KMS-11 (cell line): Measurements from ENCODE around the gene BEX2.
"Not testable (repeated sequence)": the region's sequence is repeated elsewhere in the genome, so short reads cannot be mapped to it uniquely, and the experiment has no call there.

ENCODE experiments used
- H2AFZ ChIP-seq: fragments of 200-600 bp; sonication (generic); 2 replicates; pipeline ENCODE4 v1.6.1; 2016; ENCODE audit warnings: antibody characterized with exemption, mixed run types, low read depth
- H3K27ac ChIP-seq: fragments of 200-600 bp; sonication (generic); 2 replicates; pipeline ENCODE4 v1.6.1; 2016; ENCODE audit warnings: mild to moderate bottlenecking, mixed run types
- H3K27me3 ChIP-seq: fragments of 200-600 bp; sonication (generic); 2 replicates; pipeline ENCODE4 v1.6.1; 2017; ENCODE audit warnings: mild to moderate bottlenecking, low read depth, mixed run types, moderate library complexity; ENCODE audit not compliant: insufficient read depth
- H3K36me3 ChIP-seq: fragments of 200-600 bp; sonication (generic); 2 replicates; pipeline ENCODE4 v1.6.1; 2017; ENCODE audit warnings: mild to moderate bottlenecking, mixed run types; ENCODE audit not compliant: insufficient read depth
- H3K4me1 ChIP-seq: fragments of 200-600 bp; sonication (generic); 2 replicates; pipeline ENCODE4 v1.6.1; 2016; ENCODE audit warnings: mild to moderate bottlenecking, low read depth, mixed run types; ENCODE audit not compliant: poor library complexity, severe bottlenecking
- H3K4me2 ChIP-seq: fragments of 200-600 bp; sonication (generic); 2 replicates; pipeline ENCODE4 v1.7.0; 2016; ENCODE audit warnings: mild to moderate bottlenecking, mixed run types
- H3K4me3 ChIP-seq: fragments of 200-600 bp; sonication (generic); IDR thresholded peaks from 2 replicates; pipeline ENCODE4 v1.6.1; 2017; ENCODE audit warnings: low read depth, low read length, mixed read lengths; ENCODE audit not compliant: insufficient read depth
- H3K79me2 ChIP-seq: fragments of 200-600 bp; sonication (generic); 2 replicates; pipeline ENCODE4 v1.6.1; 2016; ENCODE audit warnings: low read depth, mixed run types; ENCODE audit not compliant: insufficient read depth
- H3K9ac ChIP-seq: fragments of 200-600 bp; sonication (generic); 2 replicates; pipeline ENCODE4 v1.6.1; 2016; ENCODE audit warnings: mild to moderate bottlenecking, mixed run types
- H4K20me1 ChIP-seq: fragments of 200-600 bp; sonication (generic); 2 replicates; pipeline ENCODE4 v1.6.1; 2016; ENCODE audit warnings: mild to moderate bottlenecking, mixed run types; ENCODE audit not compliant: insufficient read depth
- CTCF ChIP-seq: fragments of 200-600 bp; sonication (generic); conservative IDR thresholded peaks from 2 replicates; pipeline ENCODE4 v1.6.1; 2017; ENCODE audit warnings: low read depth, mild to moderate bottlenecking, antibody characterized with exemption, low read length, moderate library complexity, mixed read lengths

BEX2 gene

GRCh38 chrX:103310555-103311398, at the start of gene BEX2:
TSS of gene BEX2 (minus strand) at chrX:103310990. CDS start at chrX:103309976, 1,014 bp downstream.
- Histone ChIP-seq H3K4me3 (no peak within 1 kb of the TSS), H3K4me2 (peak within 1 kb of the TSS; percentile 60; the same call in 1 of the 2 replicates), H3K27me3 (no peaks in the 10 kb centered on the region), H3K9ac (peak within 1 kb of the TSS; percentile 71; the same call in 1 of the 2 replicates), H3K27ac (no peak within 1 kb of the TSS), H2AFZ (peak within 1 kb of the TSS; percentile 82), H3K79me2 (no peaks in the 10 kb centered on the region), H3K4me1 (peaks cover 6% of the 10 kb centered on the region), H3K36me3 (no peaks in the 10 kb centered on the region), H4K20me1 (no peaks in the 10 kb centered on the region)
- no peak for TF ChIP-seq CTCF

- no peak for TF ChIP-seq CTCF
- no peak overlapping the region for H3K4me2 ChIP-seq
These were observed 49.3 kb upstream of the BEX2 start for GRCh38 chrX:103360092-103360491.

GRCh38 chrX:103359605-103360004, 48.8 kb upstream of the BEX2 start:
- H4K20me1 ChIP-seq, H3K36me3 ChIP-seq: not testable (repeated sequence)

More at GRCh38 chrX:103360092-103360491, 49.3 kb upstream of the BEX2 start:
- no peak overlapping the region for H2AFZ ChIP-seq
- H3K9ac ChIP-seq = no peak overlapping the region
- no peaks in the 10 kb centered on the region for H3K4me1 ChIP-seq
- no peaks in the 10 kb centered on the region for H3K36me3 ChIP-seq
- no peak overlapping the region for H3K27ac ChIP-seq
- no peaks in the 10 kb centered on the region for H3K79me2 ChIP-seq
- no peaks in the 10 kb centered on the region for H4K20me1 ChIP-seq
- no peak overlapping the region for H3K4me3 ChIP-seq
- no peaks in the 10 kb centered on the region for H3K27me3 ChIP-seq

GRCh38 chrX:103357871-103358270, 47.1 kb upstream of the BEX2 start:
- Histone ChIP-seq H3K4me3 (no peak overlapping the region), H3K4me1 (no peaks in the 10 kb centered on the region), H2AFZ (no peak overlapping the region), H3K4me2 (no peak overlapping the region), H3K9ac (no peak overlapping the region), H3K79me2 (no peaks in the 10 kb centered on the region), H3K27ac (no peak overlapping the region), H3K36me3 (no peaks in the 10 kb centered on the region), H3K27me3 (no peaks in the 10 kb centered on the region), H4K20me1 (no peaks in the 10 kb centered on the region)
- TF ChIP-seq CTCF = no peak

More at GRCh38 chrX:103359605-103360004, 48.8 kb upstream of the BEX2 start:
- H3K9ac ChIP-seq, H3K79me2 ChIP-seq, H3K4me2 ChIP-seq, H3K4me1 ChIP-seq, H3K27ac ChIP-seq, H3K4me3 ChIP-seq, H3K27me3 ChIP-seq, H2AFZ ChIP-seq: not testable (repeated sequence)

- H3K9ac ChIP-seq = no peak overlapping the region
- H2AFZ ChIP-seq = no peak overlapping the region
- no peak overlapping the region for H3K27ac ChIP-seq
- H3K4me1 ChIP-seq = no peaks in the 10 kb centered on the region
- no peak for TF ChIP-seq CTCF
- H3K4me2 ChIP-seq = no peak overlapping the region
- no peaks in the 10 kb centered on the region for H3K27me3 ChIP-seq
- H3K36me3 ChIP-seq = no peaks in the 10 kb centered on the region
- no peak overlapping the region for H3K4me3 ChIP-seq
- H3K79me2 ChIP-seq = no peaks in the 10 kb centered on the region
- H4K20me1 ChIP-seq = no peaks in the 10 kb centered on the region
These were observed 46.1 kb upstream of the BEX2 start for GRCh38 chrX:103356858-103357257.
